HS-5 (cell line): ENCODE data around the gene HLCS.

Source experiments
- DNase-seq: peaks from one replicate; pipeline ENCODE4 v3.0.0-alpha.2; 2012; ENCODE audit warnings: low read depth

HLCS gene

DNA sequence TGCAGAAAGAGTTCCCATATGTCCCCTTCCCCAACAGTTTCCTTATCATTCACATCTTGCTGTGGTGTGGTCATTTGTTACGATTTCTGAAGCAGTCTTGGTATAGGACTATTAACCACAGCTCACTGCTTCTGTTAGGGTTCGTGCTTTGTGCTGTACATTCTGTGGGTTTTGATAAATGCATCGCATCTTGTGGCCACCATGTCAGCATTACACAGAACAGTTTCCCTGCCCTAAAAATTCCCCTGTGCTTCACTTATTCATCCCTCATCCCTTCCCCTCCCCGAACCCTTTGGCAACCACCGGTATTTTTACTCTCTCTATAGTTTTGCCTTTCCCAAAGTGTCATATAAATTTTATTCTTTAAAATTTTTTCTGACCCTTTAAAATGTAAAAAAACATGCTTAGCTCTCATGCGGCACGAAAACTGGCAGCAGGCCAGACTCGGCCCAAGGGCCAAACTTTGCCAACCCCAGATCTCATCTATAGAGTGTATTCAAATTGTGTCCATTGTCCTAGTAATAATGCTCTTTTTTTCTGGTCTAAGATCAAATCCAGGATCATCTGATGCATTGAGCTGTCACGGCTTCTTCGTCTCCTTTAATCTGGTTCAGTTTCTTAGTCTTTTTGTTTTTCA, 189.4 kb downstream of the HLCS start:
- no peak for DNase-seq

DNA sequence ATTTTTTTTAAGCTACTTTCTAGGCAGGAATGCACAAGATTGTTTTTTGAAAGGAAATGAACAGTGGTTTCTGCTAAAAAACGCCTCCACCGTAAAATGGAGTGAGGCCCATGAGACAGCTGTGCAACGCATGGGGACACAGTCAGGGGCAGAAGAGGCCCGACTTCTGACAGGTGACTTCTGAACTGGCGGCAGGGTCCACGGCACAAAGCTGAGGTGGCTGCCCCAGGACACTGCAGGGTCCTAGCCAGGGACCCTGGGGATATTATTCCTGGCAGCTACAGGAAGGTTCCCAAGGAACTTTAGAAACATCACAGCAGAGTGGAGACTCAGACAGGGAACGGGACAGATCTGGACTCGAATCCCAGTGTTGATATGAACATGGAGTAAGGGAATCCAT, 192.5 kb downstream of the HLCS start:
- DNase-seq: no peak

DNA sequence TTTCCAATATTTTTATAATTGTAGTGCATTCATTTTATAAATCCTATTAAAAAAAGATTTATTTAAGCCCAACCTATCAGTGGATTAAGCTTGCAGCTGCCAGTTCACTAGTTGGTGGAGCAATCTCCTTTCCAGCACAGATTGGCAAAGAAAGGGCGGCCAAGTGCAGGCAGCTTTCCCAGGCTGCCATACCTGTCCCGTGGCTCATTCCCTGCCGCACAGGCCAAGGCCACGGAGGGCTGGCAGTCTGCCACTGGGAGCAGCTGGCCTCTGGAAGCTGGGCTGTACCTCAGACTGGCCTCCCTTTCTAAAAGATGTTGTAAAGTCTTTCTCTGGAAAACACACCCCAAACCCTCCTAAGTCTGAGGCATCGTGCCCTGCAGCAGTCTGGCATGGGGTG, 193.4 kb downstream of the HLCS start:
- DNase-seq: peak; percentile 46

DNA sequence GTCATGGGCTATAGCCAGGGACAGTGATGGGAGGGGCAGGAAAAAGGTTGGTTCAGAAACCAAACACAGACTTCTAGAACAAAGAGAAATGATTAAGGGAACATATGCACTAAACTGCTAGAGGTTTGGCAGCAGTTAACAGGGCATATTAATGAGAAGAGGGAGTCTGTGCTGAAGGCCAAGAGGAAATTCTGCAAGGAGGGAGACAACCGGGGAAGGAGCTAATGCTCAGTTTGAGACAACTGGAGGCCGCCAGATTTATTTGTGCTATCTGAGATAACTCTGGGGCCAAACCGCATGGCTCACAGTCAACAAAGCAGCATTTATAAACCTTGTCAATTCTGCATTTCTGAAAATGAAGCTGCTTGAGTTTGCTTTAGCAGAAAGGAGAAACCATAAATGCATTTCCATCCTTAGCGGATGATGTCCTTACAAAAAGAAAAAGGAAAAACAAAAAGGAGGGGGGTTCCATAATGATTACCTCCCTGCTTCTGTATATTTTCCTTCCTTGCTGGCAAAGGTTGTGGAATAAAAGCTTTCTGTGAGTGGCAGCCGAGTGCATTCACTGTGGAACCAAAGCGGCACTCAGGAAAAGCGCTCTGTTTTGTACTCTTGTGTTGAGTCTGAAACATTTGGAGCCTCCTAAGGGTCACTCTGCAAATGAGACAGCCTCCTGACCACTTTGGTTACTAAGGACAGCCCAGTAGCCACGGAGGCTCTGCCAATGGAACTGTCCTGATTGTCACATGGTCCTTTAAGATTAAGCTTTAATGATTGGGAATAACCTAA, 197.2 kb downstream of the HLCS start:
- DNase-seq: no peak

DNA sequence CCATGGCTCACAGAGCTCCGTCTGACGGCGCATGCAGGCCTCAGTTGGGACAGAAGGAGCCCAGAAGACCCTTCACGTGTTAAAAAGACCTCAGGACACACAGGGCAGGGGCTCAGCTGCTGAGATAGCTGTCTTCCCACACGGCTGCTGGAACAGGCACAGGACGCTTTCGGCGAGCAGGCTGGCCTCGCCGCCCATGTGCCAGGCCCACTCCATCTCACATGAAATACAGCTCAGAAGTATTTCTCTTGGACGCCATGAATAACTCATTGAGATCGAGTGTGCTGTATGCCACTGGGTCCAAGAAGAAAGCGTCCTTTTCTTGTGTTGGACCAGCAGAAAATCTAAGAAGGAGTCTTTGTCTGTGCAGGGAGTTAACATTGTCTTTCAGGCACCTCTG, 198.0 kb downstream of the HLCS start:
- no peak for DNase-seq

DNA sequence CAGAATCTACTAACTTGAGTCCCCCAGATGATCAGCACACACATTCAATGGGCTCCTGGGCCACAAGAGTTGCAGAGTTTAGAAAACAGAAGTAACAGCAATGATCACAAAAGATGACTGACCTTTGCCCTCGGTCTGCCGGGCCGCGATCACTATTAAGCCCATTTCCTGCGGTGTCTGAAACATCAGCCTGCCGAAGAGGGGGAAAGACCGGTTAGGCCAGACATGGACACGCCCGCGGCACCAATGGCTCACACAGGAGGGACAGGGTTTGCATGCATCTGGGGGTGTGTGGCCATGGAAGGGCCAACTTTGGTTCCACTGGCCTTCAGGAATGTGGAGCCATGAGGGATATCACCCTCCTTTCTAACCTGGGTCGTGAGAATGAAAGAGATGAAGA, 199.4 kb downstream of the HLCS start:
- no peak for DNase-seq

DNA sequence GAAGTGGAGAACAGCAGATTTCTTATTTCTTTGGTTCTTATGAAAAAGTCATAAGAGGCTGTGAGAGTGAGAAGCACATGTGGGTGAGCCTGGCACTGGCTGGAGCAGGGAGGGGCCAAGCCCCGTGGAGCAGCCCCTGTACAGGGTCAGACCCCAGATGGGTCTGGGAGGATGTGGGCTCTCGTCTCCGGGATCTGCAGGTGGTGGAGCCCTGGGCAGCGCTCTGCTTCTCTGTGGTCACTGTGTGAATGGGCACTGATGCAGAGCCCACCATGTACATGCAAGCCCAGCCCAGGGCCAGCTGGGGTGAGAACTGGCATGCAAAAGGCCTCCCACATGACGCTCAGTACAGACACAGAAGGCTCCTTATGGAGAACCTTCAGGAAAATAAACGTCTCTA, 200.0 kb downstream of the HLCS start:
- no peak for DNase-seq

DNA sequence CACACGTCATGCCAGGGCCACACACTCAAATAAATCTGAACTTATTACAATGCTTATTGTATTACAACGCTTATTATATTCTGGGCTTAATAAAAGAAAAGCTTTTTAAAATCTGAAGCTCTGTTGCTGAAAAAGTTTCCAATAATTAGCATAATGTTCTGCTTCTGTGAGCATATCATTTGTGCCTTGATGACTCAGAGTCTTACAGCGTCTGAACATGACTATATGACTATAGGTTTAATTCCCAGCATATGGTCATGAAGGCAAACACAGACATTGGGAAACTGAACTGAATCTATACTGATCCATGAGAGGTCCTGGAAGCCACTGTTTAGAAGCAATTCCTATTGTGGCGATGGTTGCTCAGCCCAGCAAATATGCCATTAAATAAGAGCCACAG, 201.2 kb downstream of the HLCS start:
- DNase-seq: no peak

DNA sequence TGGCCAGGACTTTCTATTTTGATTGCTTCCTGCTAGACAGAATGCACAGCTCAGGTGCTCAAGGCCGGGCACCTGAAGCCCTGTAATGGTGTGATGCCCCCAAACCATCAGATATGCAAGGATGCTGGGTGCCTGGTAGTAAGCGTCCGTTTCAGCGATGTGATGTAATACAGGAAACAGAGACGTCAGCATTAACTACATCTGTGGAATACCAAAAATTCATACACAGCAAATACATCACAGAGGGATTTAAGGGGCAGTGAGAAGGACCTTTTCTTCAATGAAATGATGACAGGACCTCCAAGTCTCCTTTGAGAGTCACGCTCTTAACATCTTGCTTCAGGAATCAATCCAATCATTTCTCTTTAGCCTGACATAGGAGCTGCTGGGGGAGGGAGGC, 203.2 kb downstream of the HLCS start:
- DNase-seq: no peak

DNA sequence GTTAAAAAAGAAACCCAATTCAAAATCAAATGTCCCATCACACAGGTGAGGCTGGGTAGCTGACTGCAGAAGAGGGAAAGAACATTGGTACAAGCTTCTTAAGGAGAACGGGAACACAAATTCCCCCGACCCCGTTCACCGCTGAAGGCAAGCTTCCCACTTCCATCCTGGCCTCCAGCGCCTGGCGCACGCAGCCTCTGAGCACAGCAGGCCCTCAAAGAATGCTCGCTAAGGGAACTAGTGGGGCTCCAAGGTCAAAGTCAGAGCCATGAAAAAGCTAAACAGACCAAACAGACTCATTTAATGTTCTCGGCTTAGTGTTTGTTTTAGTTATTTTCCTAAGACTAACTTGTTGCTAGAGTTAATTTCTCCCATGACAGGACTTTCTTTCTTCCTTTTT, 203.8 kb downstream of the HLCS start:
- DNase-seq: no peak

DNA sequence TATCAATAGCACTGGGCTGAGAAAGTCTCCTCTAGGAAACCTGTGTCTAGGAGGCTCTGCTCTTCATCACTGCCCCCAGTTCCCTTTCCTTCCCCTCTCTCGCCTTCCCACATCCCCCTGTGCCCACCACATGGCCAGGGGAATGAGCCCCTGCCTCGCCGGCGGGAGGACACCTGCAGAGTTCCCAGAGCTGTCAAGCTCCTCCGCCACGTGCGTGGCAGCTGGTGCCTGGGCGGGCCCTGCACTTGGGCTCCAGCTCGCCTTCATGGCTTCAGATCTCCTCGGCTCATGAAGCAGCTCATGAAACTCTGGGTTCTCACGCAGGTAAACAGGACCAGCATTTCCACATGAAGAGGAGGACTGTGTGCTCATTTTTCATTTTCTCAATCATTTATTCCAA, 204.8 kb downstream of the HLCS start:
- DNase-seq: no peak

DNA sequence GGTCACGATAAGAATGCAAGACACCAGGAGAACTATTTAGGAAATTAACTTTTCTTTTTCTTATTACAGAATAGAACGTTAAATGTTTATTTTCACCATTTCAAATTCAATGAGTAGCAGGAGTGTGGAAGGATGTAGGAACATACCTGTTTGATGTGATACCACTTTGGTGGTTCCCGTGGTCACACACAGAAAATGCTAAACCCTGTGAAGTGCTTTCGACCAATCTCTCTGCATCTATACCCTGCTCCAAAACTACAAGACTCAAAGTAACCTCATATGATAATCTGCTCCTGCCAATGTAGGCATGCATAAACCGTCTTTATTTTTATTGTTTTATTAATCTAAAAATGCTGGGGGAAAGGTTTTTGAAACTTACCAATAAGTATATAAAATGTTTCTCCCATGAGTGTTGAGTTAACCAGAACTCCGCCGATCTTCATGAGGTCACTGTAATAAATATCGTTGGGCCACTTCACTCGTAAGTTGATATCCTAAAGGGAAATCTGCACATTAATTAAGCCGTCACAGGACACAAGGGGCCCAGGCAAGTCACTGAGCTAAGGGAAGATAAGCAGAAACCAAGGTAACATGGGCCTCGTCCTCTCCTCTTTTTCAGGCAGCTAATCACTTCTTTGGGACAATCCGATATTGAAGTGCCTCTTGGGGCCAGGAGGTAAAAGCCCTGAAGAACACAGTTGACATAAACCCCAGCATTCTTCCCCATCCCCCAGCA, 207.0 kb downstream of the HLCS start:
- no peak for DNase-seq

DNA sequence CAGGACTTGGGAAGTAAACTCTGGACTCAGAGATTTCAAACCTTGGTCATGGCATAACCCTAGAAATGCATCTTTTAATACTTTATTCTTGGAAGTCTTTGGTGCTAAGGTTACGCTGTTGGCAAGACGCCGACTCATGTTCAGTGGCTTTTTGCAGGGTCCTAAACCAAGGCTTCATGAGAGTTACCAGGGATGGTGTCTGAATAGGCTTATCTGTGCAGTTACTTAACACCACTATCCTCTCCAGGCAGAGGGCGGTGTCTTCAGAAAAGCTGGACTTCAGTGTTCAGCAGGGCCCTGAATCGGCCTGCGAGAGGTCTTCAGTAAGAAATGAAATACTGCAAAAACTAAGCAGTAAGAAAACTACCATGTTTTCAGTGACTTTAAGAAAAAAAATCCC, 209.3 kb downstream of the HLCS start:
- DNase-seq: no peak

DNA sequence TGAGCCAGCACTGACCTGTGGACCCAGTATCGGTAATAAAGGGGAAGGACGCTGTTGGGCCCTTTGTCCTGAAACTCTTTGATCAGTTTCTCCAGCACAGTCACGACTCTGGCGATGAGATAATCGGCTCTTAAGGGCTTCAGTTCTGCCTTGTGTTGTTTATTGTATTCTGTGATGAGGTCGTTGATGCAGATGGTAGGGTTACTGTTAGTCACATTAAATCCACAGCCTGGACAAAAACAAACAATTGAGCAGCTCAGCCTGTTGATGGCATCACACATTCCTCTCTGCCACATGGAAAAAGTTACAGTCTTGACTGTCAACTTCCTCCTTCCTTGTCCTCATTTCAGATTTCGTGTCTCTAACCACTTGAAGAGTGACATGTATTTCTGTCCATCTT, 209.9 kb downstream of the HLCS start:
- DNase-seq: peak; percentile 24

DNA sequence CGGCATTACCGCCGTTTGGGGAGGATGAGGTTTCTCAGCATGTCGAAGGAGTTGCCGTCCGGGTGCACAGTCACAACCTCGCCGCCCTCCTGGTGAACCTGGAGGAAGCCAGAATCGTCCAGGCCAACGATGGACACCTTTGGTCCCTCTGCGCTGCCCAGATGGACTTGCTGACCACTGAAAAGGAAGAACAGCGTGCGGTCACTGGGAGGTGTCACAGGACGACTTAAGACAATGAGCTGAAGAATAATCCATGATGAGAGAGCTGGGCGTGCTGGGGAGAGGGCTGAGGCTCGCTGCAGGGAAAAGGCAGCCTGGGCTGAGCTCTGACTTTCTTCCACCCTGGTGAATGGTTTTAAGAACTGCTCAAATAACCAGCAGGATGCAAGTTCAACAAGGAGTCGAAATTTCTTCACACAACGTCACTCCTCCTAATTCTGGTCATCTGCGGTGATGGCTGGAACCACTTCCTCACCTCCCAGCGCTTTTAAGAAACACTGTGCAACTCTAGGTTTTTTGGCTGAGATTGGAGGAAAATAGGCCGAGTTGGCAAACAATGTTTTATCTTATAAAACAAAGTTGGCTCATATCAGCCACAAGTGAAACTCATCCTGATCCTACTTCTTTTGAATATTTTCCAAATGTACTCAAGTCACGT, 212.1 kb downstream of the HLCS start:
- DNase-seq: no peak

DNA sequence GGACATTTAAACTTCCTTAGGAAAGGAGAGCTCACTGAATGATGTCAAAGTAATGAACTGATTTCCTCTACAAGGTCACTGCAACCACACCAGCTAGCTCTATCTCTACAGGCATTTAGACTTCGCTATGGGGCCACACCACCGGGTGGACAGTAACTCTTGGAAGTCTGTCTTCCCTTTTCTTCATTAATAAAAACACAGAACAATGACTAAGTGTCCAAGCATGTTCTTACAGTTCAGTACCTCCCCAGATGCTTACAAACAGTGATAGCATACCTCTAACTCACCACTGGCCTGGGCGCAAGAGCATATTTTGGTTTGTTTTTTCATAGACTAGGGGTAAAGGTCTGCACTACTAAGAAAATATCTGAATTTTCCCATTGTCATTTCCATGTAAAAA, 212.9 kb downstream of the HLCS start:
- DNase-seq: peak; percentile 49

DNA sequence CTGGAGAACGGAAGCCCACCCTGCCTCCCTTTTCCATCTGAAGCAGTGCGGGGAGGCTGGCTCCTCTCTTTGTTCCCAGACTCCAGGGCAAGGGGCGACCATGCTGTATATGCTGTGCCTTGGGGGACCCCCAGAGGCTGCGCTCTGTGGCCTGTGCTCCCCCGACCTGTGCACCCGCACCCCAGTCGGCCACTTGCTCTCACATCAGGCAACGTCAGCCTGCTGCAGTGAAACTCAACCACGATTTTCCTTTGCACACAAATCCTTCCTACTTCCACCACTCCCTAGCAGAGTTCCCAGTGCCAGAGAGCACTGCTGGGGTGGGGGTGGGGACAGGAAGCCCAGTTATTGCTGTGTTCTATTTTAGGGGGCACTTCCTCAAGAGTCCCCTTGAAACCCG, 215.1 kb downstream of the HLCS start:
- DNase-seq: no peak

DNA sequence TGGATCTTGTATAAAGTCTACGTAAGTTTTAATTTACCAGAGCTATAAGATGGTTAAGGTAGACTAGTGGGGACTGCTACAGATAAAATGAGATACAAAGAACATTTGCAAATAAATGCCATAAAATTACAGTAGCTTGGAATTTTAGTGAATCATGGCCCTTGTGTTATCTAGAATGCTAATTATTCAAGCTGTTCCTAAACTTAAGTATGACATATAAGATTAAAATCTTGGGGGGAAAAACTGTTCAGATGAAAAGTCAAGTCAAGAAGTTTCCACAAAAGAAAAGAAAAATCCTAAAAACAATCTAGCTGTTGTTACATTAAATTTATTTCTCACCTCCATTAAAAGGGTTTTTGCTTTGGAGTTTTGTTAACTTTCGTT, 215.9 kb downstream of the HLCS start:
- DNase-seq: no peak

DNA sequence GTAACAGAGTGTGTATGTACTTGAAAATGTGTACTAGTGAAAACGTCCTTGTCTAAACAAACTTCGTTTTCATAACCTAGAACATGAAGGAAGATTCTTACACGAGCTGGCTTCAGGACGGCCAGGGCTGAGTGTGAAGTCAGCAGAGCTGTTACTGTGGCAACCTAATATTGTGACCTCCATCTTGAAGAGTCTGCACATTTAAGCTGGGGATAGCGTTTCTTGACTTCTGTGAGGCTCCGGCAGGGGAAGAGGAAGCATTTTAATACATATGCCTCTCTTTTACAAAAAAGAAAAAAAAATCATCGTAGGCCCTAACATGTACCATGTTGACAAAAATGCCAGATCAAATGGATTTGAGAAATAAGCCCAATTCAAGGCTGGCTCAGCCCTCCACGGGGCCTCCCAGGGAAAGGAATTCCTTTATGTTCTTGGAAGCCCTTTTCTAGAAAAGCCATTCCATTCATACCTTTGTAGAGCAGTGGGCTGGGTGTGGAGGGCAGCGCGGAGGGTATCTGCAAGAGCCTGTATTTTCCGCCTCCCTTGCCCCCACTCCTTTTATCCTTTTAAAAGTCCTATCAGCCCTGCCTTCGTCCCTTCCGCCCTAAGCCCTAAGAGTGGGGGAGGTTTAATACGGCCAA, 216.4 kb downstream of the HLCS start:
- no peak for DNase-seq

DNA sequence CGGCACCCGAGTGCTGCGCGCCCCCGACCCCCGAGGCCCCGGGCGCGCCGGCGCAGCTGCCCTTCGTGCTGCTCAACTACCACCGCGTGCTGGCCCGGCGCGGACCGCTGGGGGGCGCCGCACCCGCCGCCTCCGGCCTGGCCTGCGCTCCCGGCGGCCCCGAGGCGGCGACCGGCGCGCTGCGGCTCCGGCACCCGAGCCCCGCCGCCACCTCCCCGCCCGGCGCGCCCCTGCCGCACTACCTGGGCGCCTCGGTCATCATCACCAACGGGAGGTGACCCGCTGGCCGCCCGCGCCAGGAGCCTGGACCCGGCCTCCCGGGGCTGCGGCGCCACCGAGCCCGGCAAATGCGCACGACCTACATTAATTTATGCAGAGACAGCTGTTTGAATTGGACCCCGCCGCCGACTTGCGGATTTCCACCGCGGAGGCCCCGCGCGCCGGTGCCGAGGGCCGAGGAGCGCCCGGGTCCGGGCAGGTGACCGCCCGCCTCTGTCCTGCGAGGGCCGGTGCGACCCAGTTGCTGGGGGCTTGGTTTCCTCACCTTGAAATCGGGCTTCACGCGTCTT, 218.6 kb downstream of the HLCS start:
- no peak for DNase-seq

DNA sequence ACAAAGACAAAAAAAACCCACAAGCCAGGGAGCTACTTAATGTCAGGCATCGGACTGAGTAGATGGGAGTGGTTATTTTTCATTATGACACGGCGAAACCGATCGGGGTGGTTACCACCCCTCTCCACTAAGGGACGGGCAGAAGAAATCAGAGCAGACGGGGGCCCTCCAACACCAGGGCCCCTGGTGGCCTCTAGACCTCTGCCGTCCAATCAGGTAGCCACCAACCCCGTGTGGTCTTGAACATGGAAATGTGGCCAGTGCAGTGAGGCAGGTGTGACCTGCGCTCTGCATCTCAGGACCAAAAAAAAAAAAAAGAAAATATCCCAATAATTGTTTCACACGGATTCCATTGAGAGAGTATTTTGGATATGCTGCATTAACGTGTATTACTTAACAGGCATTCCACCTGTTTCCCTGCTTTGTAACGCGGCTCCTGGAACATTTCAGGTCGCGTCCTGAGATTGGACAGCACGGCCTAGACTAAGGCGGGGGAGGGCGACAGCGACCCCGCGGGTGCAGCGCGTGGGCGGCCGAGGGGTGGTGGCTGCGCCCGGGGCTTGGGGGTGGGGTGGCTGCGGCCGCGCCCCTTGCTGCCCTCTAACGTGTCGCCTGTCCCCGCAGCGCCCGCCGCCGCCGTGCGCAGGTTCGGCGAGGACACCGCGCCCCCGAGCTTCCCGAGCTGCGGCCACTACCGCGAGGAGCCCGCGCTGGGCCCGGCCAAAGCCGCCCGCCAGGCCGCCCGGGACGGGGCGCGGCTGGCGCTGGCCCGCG, 219.2 kb downstream of the HLCS start:
- DNase-seq: no peak
